Fibroblast of skin of left biceps (primary cell): ENCODE data around the gene SMKR1.

Experiments used
- DNase-seq, 2 experiments: peaks; one replicate each; pipeline ENCODE4 v3.0.0-alpha.2; 2013; ENCODE audit warnings: low read depth in 2 of 2

The SMKR1 gene

DNA sequence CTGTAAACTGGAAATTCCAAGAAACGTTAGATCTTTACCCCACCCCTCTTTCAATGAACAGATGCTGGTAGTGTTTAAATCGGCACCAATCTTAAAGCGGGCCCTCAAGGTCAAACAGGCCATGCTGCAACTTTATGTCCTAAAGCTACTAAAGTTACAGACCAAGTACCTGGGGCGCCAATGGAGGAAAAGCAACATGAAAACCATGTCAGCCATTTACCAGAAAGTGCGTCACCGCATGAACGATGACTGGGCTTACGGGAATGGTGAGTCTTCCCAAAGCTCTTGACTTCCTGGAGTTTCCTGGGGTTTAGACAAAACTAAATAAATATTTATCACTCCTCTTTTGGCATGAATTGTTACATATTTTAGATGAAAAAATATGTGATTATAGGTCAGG is 19.6 kb upstream of the SMKR1 start:
- DNase-seq, result no peak

DNA sequence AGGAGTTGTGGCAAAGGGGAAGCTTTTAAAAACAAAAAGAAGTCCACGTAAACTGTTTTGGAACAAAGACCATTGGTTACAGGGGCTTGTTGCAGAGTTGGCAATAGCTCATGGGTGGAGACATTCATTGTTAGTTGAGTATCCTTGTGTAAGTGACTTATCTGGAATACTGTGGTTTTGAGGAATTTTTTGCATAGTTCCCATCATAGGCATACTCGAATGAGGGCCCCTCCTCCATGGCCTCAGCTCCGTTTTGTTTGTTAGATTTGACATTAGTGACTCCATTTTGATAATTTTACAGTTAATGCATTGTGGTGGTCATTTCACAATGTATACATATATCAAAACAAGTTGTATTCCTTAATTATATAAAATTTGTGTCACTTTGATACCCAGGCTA is 12.8 kb upstream of the SMKR1 start:
- peak; percentile 66 to 69 for DNase-seq

DNA sequence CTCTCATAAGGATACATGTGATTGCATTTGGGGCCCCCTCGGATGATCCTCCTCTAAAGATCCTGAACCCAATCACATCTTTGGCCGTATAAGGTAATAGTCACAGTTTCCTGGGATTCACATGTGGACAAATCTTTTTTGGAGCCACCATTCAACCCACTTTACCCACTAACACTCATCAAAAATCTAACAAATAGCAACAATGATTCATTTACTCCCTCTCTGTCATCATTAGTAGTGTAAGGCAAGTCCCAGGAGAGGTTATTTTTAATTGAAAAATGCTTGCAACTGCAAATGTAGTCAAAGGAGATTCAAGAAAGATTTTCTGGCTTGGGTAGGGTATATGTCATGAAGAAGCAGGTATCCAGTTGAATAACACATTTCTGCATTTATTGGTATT is 9.9 kb upstream of the SMKR1 start:
- no peak for DNase-seq

DNA sequence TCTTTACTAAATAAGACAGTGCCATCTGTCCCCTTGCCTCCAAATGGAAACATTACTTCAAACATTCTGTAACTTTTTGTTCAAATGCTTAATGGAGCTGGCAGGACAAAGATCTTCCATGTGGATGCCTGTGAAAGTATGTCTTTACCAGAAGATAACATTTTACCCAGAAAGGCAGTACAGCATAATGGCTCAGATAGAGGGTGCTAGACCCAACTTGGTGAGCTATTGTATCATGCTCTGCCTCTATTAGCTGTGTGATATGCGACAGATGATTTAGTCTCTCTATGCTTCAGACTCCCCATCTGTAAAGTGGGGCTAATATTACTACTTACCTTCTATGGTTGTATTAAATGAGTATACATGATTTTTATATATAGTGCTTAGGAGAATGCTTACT is 8.8 kb upstream of the SMKR1 start:
- no peak for DNase-seq

DNA sequence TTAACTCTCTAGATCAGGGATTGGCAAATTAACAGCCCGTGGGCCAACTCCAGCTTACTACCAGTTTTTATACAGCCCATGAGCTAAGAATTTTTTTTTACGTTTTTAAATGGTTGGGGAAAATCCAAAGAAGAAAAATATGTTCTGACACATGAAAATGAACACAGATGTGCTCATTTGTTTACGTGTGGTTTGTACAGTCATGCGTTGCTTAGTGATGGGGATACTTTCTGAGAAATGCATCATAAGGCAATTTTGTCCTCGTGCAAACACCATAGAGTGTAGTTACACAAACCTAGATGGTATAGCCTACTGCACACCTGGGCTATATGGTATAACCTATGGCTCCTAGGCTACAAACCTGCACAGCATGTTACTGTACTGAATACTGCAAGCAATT is 8.3 kb upstream of the SMKR1 start:
- peak; percentile 69 to 73 for DNase-seq

DNA sequence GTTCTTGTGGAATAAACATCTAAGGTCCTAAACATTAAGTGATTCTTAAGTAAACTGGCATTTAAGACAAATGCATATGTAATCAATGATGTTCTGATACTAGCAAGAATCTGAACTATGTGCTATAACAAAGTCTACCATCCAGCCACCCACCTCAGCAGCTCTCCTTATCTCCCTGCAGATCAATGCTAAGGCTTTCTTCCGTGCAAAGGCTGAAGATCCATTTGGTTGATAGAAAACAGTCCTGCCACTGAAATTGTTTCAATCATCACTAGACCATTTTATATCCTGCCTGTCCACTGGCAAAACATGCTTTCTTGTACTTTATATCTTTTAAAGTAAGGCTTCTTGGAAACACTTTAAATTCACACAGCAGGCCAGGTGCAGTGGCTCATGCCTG is 6.3 kb upstream of the SMKR1 start:
- DNase-seq, result no peak

DNA sequence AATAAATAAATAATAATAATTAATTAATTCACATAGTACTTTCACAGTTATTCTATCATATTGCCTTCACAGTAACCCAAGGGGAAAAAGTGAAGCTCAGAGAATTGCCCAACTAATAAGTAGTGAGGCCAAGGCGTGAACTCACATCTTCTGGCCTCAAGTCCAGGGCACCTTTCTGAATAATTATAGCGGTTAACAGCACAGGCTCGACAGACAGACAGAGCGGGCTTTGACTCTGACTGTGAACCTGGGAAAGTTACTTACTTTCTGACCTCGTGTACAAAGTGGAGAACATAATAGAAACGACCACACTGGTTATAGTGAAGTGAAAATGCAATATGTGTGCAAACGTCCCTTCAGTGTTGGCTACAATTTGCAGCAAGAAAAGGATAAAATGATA is 5.7 kb upstream of the SMKR1 start:
- DNase-seq, result no peak

DNA sequence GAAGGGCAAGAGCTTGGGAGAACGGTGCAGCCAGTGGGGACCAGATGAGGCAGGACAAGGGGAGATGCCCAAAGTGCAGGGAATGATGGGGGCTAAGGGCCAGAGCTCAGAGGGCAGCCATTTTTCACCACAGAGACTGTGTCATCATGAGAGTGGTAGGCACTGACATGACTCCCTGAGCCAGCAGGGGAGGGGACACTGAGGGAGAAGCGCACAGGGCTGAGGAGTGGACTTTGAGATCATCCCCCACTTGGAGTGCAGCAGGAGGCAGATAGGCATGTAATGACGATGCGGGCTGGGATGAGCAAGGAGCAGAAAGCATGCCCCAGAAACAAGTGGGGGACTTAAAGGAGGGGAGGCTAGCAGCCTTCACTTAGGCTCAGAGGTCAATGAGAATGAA is 5.2 kb upstream of the SMKR1 start:
- no peak for DNase-seq

DNA sequence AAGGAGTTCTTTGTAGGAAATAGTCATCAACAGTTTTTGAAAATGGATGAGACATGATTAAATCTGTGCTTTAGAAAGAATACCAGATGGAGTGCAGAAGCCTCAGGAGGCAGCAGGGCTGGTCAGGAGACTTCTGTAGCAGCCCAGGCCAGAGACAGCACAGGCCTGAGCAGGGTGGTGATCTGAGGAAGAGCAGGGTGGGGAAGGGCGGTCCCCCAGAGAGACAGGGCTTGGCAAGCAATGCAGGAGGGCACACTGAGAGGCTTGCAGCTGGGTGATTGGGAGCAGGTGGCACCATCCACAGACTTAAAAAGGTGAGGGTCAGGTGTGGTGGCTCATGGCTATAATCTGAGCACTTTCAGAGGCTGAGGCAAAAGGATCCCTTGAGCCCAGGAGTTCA is 4.3 kb upstream of the SMKR1 start:
- DNase-seq, result no peak

DNA sequence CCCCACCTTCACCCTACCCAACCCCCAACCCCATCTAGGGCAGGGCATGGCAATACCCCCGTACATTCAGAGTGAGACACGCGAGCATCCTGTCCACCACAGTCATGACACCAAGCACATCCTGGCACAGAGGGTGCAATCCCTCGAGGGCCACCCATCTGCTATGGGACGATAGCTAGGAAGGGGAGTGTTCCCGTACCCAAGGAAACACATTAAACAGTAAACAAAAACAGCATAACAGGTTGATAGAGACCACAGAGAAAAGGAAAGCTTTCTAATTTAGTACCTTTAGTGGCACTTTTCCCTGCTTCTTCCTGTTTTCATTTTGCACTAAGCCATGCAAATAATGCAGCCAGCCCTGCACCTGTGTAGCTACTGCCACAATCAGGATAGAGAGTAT is 2.3 kb upstream of the SMKR1 start:
- DNase-seq, result no peak

DNA sequence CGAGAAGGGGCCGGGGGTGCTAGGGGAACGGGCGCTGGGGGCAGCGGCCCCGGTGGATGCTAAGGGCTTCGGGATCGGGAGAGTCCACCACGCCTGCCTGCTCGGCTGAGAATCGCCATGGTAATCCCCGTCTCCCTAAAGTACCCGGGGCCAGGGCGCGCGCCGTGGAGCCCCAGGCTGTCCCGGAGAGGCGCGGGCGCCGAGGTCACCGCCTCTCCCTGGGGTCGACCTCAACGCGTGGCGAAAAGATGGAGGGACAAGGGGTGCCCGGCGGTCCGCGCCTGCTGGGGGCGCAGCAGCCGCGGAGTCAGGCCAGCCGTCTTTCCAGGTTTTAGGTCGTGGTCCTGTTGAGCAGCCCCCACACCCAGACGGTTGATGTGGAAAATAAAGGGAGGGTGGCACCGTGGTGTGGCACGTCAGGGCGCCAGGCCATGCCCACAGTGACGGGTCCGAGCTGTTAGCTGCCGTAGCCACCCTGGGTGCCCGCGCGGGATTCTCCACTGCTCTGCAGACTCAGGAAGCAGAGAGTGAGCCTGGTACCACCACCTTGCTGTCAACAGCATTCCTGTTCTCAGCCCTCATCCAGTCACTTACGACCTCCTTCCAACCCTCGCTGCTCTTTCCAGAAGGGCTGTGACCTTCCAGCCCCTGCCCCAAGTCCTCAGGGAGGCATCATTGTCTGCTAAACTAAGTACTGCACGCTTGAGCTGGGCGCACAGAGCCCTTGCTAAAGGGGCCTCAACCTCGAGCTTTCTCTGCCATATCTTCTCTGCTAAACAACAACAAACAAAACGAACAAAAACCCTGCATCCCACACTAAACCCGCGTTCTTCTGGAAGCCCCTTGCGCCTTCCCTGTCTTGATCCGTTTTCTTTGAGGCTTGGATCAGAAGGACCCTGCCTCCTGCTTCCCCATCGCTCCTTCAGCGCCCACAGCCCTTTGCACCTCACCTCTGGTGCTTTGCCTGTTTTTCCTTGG is 666 bp downstream of the SMKR1 start:
- no peak for DNase-seq

DNA sequence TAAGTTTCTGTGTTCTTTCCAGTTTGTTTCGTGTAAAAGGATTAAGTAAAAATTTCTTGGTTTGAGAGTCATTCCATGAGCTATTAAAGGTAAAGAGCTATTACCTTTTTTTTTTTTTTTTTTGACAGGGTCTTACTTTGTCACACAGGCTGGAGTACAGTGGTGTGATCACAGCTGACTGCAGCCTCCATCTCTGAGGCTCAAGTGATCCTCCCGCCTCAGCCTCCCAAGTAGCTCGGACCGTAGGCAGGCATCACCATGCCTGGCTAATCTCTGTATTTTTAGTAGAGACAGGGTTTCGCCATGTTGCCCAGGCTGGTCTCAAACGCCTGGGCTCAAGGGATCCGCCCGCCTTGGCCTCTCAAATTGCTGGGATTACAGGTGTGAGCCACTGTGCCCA is 1.4 kb downstream of the SMKR1 start:
- DNase-seq, result no peak

DNA sequence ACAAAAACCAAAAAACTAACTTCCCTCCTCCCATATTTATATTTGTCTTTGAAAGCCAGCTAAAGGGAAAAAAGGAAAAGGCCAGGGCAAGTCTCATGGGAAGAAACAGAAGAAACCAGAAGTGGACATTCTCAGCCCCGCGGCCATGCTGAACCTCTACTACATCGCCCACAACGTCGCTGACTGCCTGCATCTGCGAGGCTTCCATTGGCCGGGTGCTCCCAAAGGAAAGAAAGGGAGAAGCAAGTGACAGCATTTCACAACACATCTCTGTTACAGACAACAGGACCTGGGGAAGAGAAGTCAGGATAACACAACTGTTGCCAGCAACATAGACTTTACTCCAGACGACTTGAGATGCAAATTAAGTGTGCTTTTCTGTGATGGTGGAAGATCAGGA is 9.9 kb downstream of the SMKR1 start:
- DNase-seq, result no peak

DNA sequence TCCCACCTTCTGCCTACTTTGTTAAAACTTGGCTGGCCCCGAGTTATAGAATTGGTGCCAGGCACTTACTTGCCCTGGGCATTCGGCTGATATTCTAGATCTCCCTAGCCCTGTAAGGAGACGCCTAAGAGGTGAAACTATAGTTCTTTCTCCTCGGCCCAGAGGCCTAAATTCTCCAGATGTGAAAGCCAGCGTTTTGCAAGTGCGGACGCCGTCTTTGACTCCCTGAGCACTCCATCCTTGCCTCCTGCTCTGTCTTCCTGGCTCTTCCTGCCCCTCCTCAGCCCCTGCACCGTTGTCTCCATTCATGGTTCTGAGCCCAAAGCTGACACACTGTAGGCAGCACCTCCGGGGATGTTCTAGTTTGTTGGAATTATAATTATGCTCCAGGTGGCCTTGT is 11.2 kb downstream of the SMKR1 start:
- DNase-seq, result no peak

DNA sequence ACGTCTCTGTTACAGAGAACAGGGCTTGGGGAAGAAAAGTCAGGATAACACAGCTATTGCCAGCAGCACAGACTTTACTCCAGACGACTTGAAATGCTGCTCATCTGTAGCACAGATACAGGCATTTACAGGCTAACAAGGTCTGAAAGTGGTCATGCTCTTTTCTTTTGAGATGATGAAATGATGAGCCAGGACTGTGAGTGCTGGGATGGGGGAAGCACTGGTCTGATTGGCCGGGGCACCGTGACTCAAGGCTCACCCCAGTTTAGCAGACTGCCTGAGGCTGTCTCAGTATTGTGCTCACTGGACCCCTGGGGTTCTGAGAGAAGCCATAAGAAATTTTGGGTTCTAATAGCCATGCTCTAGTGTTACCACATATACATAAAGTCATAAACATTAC is 12.4 kb downstream of the SMKR1 start:
- no peak for DNase-seq

DNA sequence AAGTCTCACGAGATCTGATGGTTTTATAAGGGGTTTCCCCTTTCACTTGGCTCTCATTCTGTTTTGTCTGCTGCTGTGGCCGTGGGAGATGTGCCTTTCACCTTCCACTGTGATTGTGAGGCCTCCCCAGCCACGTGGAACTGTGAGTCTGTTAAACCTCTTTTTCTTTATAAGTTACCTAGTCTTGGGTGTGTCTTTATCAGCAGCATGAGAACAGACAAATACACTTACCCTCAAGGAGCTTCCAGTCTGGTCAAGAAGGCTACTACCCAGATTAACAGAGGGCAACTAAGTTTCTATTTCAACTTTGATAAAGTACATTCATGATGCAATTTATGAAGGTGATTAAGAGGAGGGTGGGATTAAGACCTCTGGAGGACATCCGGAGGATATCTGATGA is 13.1 kb downstream of the SMKR1 start:
- no peak for DNase-seq

DNA sequence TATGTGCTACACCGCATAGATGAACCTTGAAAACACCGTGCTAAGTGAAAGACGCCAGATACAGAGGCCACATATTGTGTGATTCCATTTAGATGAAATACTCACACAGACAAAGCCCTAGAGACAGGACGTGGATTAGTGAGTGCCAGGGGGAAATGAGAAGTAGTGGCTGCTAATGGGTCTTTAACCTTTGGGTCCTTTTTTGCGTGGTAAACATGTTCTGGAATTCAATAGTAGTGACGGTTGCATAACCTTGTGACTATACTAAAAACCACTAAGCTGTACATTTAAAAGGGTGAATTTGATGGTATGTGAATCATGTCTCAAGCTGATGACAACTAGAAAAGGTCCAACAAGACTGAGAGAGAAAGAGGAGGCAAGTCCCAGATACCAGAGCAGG is 15.6 kb downstream of the SMKR1 start:
- DNase-seq, result no peak

DNA sequence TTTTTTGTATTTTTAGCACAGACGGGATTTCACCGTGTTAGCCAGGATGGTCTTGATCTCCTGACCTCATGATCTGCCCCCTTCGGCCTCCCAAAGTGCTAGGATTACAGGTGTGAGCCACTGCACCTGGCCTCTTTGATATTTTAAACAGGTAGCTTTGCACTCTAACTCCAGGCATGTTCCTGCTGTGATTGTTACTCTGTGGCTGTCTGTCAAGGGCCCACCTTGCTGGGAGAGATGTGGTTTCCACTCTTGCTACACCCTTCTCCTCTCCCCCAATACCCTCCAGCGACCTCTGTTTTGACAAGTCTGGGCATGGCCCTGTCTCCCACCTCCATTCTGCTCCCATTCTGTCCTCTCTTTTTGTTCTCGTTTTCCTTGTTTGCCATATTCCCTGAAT is 17.1 kb downstream of the SMKR1 start:
- DNase-seq, result no peak

DNA sequence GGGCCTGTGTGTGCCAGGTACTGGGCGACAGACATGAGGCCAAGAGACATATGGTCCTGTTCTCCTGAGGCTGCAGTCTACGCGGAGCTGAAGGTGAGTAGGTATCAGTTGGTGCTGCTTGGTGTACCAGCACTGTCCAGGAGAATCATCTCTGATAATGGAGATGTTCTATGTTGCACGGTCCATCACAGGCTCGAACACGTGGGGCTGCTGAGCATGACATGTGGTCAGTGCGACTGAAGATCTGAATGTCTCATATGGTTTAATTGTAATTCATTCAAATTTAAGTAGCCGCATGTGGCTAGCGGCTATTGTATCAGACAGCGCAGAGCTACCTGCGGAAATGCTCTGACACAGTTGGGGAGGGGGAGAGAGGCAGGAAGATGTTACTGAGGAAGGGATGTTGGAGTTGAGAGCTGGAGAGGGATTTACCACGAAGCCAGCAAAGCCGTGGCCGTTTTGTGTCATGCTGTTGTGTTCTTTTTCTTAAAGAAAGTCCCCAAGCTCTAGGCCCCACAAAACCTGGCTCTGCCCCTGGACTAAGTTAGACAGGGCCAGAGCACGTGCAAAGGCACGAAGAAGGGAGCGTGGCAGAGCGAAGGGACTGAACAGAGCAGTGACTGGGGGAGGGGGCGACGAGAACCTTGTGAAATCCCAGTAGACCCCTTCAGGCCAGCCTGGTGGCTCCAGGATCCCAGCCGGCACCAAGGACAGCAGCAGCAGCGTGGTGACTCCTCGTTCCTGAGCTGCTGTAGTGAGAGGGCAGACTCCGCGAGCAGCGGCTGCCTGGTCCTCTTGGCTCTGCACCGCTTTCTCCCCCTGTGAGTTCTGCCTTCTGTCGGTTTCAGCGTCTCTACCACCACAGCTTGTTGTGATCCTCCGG is 20.0 kb downstream of the SMKR1 start:
- DNase-seq, result no peak

DNA sequence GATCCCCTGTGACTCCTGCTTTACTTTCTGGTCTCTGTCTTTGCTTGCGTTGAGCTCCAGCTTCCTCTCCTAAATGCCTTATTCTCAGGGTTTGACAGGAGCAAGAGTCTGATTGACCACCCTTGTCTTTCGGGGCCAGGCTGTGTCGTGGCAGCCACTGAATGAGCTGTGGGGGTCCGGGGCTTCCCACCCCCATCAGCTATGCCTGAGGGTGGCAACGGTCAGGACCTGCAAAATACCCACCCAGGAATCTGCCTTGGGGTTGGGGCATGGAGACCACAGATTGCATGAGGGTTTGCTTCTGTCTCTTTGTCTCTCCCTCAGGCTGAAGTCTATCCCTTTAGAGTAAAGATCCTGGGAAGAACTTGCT is 20.6 kb downstream of the SMKR1 start:
- DNase-seq, result no peak

DNA sequence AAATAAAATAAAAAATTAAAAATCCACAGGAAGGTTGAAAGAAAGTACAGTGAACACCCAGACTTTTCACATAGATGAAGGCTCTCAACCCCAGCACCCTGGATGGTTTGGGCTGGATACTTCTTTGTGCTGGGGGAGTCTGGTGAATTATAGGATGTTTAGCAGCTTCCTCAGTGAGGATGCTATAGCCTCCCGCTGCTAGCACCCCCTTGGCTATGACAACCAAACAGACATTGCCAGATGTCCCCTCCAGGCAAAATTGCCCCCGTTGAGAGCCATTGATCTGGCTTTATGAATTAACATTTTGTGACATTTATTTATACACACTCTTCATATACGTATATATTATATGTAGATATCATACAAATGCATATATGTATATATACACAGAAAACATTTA is 21.6 kb downstream of the SMKR1 start:
- DNase-seq, result no peak

DNA sequence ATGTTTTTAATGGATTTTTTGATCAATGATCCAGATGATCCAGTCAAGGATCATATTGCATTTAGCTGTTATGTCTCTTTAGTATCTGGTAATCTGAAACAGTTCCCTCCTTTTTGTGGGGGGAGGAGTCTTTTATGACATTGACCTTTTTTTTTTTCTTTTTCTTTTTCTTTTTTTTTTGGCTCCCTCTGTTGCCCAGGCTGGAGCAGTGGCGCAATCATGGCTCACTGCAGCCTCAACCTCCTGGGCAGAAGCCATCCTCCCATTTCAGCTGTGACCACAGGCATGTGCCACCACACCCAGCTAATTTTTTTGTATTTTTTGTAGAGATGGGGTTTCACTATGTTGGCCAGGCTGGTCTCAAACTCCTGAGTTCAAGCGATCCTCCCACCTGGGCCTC is 22.1 kb downstream of the SMKR1 start:
- peak; percentile 34 to 35 for DNase-seq
